H9 (cell line): ENCODE measurements around the gene CAMSAP2. TPM values are rescaled to one million over a fixed set of nuclear protein-coding genes. Genes with fewer than 3 reads are reported as not detected.

Experiments used
- DNase-seq: peaks from one replicate; pipeline ENCODE4 v3.0.0-alpha.2; 2017
- H2AFZ ChIP-seq: one replicate; pipeline ENCODE4 v1.6.1; 2013; ENCODE audit warnings: mild to moderate bottlenecking, low read length, control low read depth, moderate library complexity
- H2AK5ac ChIP-seq: 2 replicates; pipeline ENCODE4 v1.6.1; 2013; ENCODE audit warnings: low read length, control low read depth, mixed read lengths; ENCODE audit not compliant: insufficient read length
- H2BK120ac ChIP-seq: one replicate; pipeline ENCODE4 v1.6.1; 2013; ENCODE audit warnings: low read depth, mild to moderate bottlenecking, low read length, control low read depth, inconsistent platforms; ENCODE audit not compliant: poor library complexity, severe bottlenecking
- H2BK12ac ChIP-seq: 2 replicates; pipeline ENCODE4 v1.6.1; 2013; ENCODE audit warnings: low read length, control low read depth, mixed read lengths, low read depth; ENCODE audit not compliant: insufficient read length
- H2BK15ac ChIP-seq: 2 replicates; pipeline ENCODE4 v1.6.1; 2013; ENCODE audit warnings: low read depth, low read length, control low read depth
- H2BK20ac ChIP-seq: one replicate; pipeline ENCODE4 v1.6.1; 2013; ENCODE audit warnings: low read depth, mild to moderate bottlenecking, low read length, control low read depth, inconsistent platforms; ENCODE audit not compliant: poor library complexity, severe bottlenecking
- H2BK5ac ChIP-seq: 2 replicates; pipeline ENCODE4 v1.6.1; 2013; ENCODE audit warnings: low read length, control low read depth, mixed read lengths; ENCODE audit not compliant: insufficient read length
- H3K14ac ChIP-seq: 2 replicates; pipeline ENCODE4 v1.6.1; 2013; ENCODE audit warnings: low read length, control low read depth; ENCODE audit not compliant: insufficient read depth
- H3K18ac ChIP-seq: 2 replicates; pipeline ENCODE4 v1.6.1; 2013; ENCODE audit warnings: low read depth, mild to moderate bottlenecking, mixed read lengths, low read length, control low read depth; ENCODE audit not compliant: insufficient read length
- H3K23ac ChIP-seq: 2 replicates; pipeline ENCODE4 v1.6.1; 2013; ENCODE audit warnings: low read length, control low read depth, mixed read lengths, low read depth; ENCODE audit not compliant: insufficient read length
- H3K23me2 ChIP-seq: 2 replicates; pipeline ENCODE4 v1.6.1; 2013; ENCODE audit warnings: low read depth, mild to moderate bottlenecking, mixed read lengths, low read length, control low read depth; ENCODE audit not compliant: insufficient read length, poor library complexity, severe bottlenecking
- H3K27ac ChIP-seq: 2 replicates; pipeline ENCODE4 v1.5.1; 2013; ENCODE audit warnings: low read length, control low read depth, mixed read lengths, low read depth; ENCODE audit not compliant: insufficient read length
- H3K27me3 ChIP-seq: 2 replicates; pipeline ENCODE4 v1.6.1; 2013; ENCODE audit warnings: low read length, control low read depth, inconsistent platforms; ENCODE audit not compliant: insufficient read depth
- H3K4ac ChIP-seq: 2 replicates; pipeline ENCODE4 v1.6.1; 2013; ENCODE audit warnings: low read depth, mild to moderate bottlenecking, control low read depth, inconsistent platforms, low read length, moderate library complexity
- H3K4me1 ChIP-seq: 2 replicates; pipeline ENCODE4 v1.6.1; 2013; ENCODE audit warnings: low read length, control low read depth, inconsistent platforms; ENCODE audit not compliant: insufficient read depth
- H3K4me2 ChIP-seq: 2 replicates; pipeline ENCODE4 v1.6.1; 2013; ENCODE audit warnings: low read length, control low read depth, mixed read lengths; ENCODE audit not compliant: insufficient read length, insufficient read depth
- H3K56ac ChIP-seq: 2 replicates; pipeline ENCODE4 v1.6.1; 2013; ENCODE audit warnings: low read depth, mild to moderate bottlenecking, mixed read lengths, low read length, control low read depth; ENCODE audit not compliant: insufficient read length
- H3K79me1 ChIP-seq: 2 replicates; pipeline ENCODE4 v1.6.1; 2013; ENCODE audit warnings: low read depth, mild to moderate bottlenecking, moderate library complexity, low read length, control low read depth, inconsistent platforms; ENCODE audit not compliant: insufficient read depth, poor library complexity, severe bottlenecking
- H3K79me2 ChIP-seq: 2 replicates; pipeline ENCODE4 v1.6.1; 2013; ENCODE audit warnings: low read length, control low read depth, inconsistent platforms; ENCODE audit not compliant: insufficient read depth
- H3K9ac ChIP-seq: 2 replicates; pipeline ENCODE4 v1.6.1; 2013; ENCODE audit warnings: low read length, control low read depth, mixed read lengths; ENCODE audit not compliant: insufficient read length; ENCODE audit errors: extremely low read depth
- H3K9me3 ChIP-seq: one replicate; pipeline ENCODE4 v1.6.1; 2013; ENCODE audit warnings: low read depth, low read length, inconsistent platforms; ENCODE audit not compliant: control insufficient read depth
- H3T11ph ChIP-seq: one replicate; pipeline ENCODE4 v1.6.1; 2013; ENCODE audit warnings: mild to moderate bottlenecking, low read length, control low read depth, inconsistent platforms
- H4K20me1 ChIP-seq: one replicate; pipeline ENCODE4 v1.6.1; 2013; ENCODE audit not compliant: control insufficient read depth, insufficient read length, insufficient read depth
- H4K5ac ChIP-seq: 2 replicates; pipeline ENCODE4 v1.6.1; 2013; ENCODE audit warnings: low read depth, mild to moderate bottlenecking, mixed read lengths, low read length, control low read depth; ENCODE audit not compliant: insufficient read length
- H4K8ac ChIP-seq: replicated peaks from 2 replicates; pipeline ENCODE4 v1.6.1; 2013; ENCODE audit warnings: low read length, control low read depth, mixed read lengths, low read depth; ENCODE audit not compliant: insufficient read length
- H4K91ac ChIP-seq: 2 replicates; pipeline ENCODE4 v1.6.1; 2013; ENCODE audit warnings: low read depth, mild to moderate bottlenecking, moderate library complexity, mixed read lengths, low read length, control low read depth; ENCODE audit not compliant: insufficient read length
- H3K27ac Mint-ChIP-seq, 3 experiments: 2 replicates in 2 of 3; 3 replicates in 1 of 3; pipeline ENCODE4 v1.8.0; 2020 to 2021; ENCODE audit warnings: mixed read lengths in 3 of 3, mild to moderate bottlenecking in 1 of 3, moderate library complexity in 1 of 3
- H3K27me3 Mint-ChIP-seq: 2 replicates; pipeline ENCODE4 v1.8.0; 2021; ENCODE audit warnings: low read depth, mild to moderate bottlenecking, moderate library complexity, mixed read lengths
- H3K36me3 Mint-ChIP-seq, 3 experiments: 2 replicates in 2 of 3; 3 replicates in 1 of 3; pipeline ENCODE4 v1.8.0; 2020 to 2021; ENCODE audit warnings: low read depth in 3 of 3, mixed read lengths in 3 of 3; ENCODE audit not compliant: insufficient read depth in 1 of 3
- H3K4me1 Mint-ChIP-seq, 2 experiments: 2 replicates each; pipeline ENCODE4 v1.8.0; 2020; ENCODE audit warnings: mixed read lengths in 2 of 2
- H3K4me3 Mint-ChIP-seq, 2 experiments: 2 replicates in 1 of 2; 3 replicates in 1 of 2; pipeline ENCODE4 v1.8.0; 2020 to 2021; ENCODE audit warnings: mild to moderate bottlenecking in 2 of 2, mixed read lengths in 2 of 2, moderate library complexity in 1 of 2
- H3K9me3 Mint-ChIP-seq, 2 experiments: 2 replicates in 1 of 2; 3 replicates in 1 of 2; pipeline ENCODE4 v1.8.0; 2020; ENCODE audit warnings: mild to moderate bottlenecking in 2 of 2, mixed read lengths in 2 of 2, moderate library complexity in 1 of 2
- WGBS: extraction: QIAGEN DNeasy Blood & Tissue Kit; methylation state at CpG from one replicate; pipeline ENCODE4 v1.1.7; 2013; ENCODE audit warnings: missing lambda C conversion rate, low lambda C conversion rate, mixed read lengths; ENCODE audit not compliant: insufficient read length; ENCODE audit errors: extremely low coverage; 5-methylcytosine and 5-hydroxymethylcytosine counted together
- total RNA-seq: library from RNA; stranded (reverse); gene quantifications from 2 replicates; pipeline ENCODE4 v1.2.1, GENCODE V29; 2021
- TF ChIP-seq, protein P1 (sequence below): fragments of 200-600 bp; sonication (generic); conservative IDR thresholded peaks from 3 replicates; pipeline ENCODE4 v1.8.0; 2021; ENCODE audit warnings: antibody characterized with exemption, mild to moderate bottlenecking

The CAMSAP2 gene
- total RNA-seq, 1 experiment from 2014 or later, result 33.7 TPM

DNA sequence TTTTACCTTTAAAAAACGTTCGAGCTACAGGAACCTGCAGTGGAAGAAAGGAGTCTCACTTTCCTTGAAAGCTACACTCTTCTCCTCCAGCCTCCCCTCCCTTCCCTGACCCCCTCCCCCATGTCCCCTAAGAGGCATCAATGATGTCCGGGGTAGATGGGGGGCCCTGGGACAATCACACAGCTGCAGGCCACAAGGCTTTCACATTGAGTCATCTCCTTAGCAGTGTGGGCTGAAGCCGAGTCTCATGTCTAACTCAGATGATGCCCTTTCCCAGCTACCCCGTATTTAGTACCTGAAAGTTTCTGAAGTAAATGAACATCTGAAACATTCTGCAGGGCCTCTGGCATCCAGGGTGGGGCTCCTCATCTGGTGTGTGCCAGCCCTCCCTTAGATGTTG lies 127.8 kb downstream of the CAMSAP2 start:
- H3K9ac ChIP-seq, result no peak overlapping the region
- no peak overlapping the region for H3K4me2 ChIP-seq
- H3K27me3 ChIP-seq, result no peaks in the 10 kb centered on the region
- no peak overlapping the region for H4K5ac ChIP-seq
- no peak overlapping the region for H2AFZ ChIP-seq
- no peak overlapping the region for H2BK15ac ChIP-seq
- Mint-ChIP-seq H3K4me3 (no peak overlapping the region), H3K27ac (no peak overlapping the region), H3K27me3 (no peaks in the 10 kb centered on the region), H3K9me3 (no peaks in the 10 kb centered on the region), H3K4me1 (peaks cover 5 to 12% of the 10 kb centered on the region in 2 experiments; a peak in 3 of 4 replicates), H3K36me3 (peaks cover 0 to 9% (median 0%) of the 10 kb centered on the region in 3 experiments; a peak in 2 of 7 replicates)
- H2BK120ac ChIP-seq, result no peak overlapping the region
- H2BK5ac ChIP-seq, result no peak overlapping the region
- no peak overlapping the region for H4K91ac ChIP-seq
- H3T11ph ChIP-seq, result no peak overlapping the region
- H2BK20ac ChIP-seq, result no peak overlapping the region
- no peak overlapping the region for H2AK5ac ChIP-seq
- no peaks in the 10 kb centered on the region for H3K23me2 ChIP-seq
- H3K23ac ChIP-seq, result no peak overlapping the region
- H3K27ac ChIP-seq, result no peak overlapping the region
- H2BK12ac ChIP-seq, result no peak overlapping the region
- H4K20me1 ChIP-seq, result no peaks in the 10 kb centered on the region
- no peak for DNase-seq
- H3K79me2 ChIP-seq, result no peaks in the 10 kb centered on the region
- WGBS, result no CpG with 5 or more reads among the region's 5 CpGs
- H3K56ac ChIP-seq, result no peak overlapping the region
- no peak overlapping the region for H3K18ac ChIP-seq
- H3K9me3 ChIP-seq, result no peaks in the 10 kb centered on the region
- no peak overlapping the region for H3K14ac ChIP-seq
- no peak overlapping the region for H3K4ac ChIP-seq
- H3K79me1 ChIP-seq, result no peaks in the 10 kb centered on the region
- TF ChIP-seq, protein P1, sequence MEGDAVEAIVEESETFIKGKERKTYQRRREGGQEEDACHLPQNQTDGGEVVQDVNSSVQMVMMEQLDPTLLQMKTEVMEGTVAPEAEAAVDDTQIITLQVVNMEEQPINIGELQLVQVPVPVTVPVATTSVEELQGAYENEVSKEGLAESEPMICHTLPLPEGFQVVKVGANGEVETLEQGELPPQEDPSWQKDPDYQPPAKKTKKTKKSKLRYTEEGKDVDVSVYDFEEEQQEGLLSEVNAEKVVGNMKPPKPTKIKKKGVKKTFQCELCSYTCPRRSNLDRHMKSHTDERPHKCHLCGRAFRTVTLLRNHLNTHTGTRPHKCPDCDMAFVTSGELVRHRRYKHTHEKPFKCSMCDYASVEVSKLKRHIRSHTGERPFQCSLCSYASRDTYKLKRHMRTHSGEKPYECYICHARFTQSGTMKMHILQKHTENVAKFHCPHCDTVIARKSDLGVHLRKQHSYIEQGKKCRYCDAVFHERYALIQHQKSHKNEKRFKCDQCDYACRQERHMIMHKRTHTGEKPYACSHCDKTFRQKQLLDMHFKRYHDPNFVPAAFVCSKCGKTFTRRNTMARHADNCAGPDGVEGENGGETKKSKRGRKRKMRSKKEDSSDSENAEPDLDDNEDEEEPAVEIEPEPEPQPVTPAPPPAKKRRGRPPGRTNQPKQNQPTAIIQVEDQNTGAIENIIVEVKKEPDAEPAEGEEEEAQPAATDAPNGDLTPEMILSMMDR, result no peak
- H4K8ac ChIP-seq, result no peak overlapping the region
- H3K4me1 ChIP-seq, result no peaks in the 10 kb centered on the region
